GM23248 (cell line): Measurements from ENCODE around the gene ASB16.

ENCODE experiments used
- EZH2 ChIP-seq: fragments of 200-600 bp; sonication (generic); IDR thresholded peaks from 2 replicates; pipeline ENCODE4 v1.6.1; 2018; ENCODE audit warnings: antibody characterized with exemption, mild to moderate bottlenecking; ENCODE audit not compliant: insufficient read depth, poor library complexity, severe bottlenecking
- EZH2phosphoT487 ChIP-seq: fragments of 200-600 bp; sonication (generic); IDR thresholded peaks from 2 replicates; pipeline ENCODE4 v1.6.1; 2018; ENCODE audit warnings: antibody characterized with exemption, moderate library complexity, mild to moderate bottlenecking, low read depth; ENCODE audit not compliant: insufficient read depth

- TF ChIP-seq EZH2, result no peak
- no peak for TF ChIP-seq EZH2phosphoT487
Measured at GRCh38 chr17:44217738-44218343, 47.3 kb downstream of the ASB16 start.
